Dedifferentiated amniotic fluid mesenchymal stem cell (primary cell): Measurements from ENCODE around the gene FBXO8.
A peak's percentile ranks its signal among the peaks of the same experiment; 100 is the strongest.

Source experiments
- DNase-seq: peaks from one replicate; pipeline ENCODE4 v3.0.0-alpha.2; 2016; ENCODE audit errors: extremely low spot score

FBXO8 gene

DNA sequence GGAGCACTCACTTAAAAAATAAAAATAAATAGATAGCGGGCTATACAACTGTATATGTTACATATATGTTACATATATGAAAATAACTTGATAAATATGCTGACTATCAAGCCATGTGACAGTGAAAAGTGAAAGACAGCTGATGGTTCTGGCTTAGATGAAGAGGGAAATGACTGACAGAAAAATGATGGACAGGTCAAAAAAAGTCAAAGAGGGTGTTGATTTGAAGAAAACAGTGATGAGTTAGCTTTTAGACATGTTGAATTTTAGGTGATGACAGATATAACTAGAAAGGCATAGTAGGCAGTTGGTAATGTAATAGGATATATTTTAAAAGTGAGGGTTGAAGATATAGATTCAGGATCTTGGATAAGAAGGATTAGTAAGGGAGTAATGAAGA, 37.8 kb downstream of the FBXO8 start:
- DNase-seq = no peak

DNA sequence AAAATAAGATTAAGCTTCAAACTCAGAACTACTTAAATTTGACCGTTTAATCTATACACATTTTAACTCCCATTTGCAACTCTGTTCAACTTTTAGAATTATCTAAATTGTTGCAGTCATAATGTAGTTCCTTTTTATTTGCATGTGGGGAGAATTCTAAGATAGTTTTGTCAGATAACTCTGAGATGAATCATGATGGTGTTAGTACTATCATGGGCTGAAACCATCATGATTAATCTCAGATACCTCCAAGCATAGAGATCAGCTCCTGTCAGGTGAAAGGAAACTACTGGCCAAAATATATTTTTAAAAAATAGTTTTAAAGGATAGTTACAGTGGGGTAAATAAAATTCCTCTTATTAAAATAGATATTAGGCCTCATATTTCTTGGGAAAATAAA, 39.0 kb downstream of the FBXO8 start:
- no peak for DNase-seq

DNA sequence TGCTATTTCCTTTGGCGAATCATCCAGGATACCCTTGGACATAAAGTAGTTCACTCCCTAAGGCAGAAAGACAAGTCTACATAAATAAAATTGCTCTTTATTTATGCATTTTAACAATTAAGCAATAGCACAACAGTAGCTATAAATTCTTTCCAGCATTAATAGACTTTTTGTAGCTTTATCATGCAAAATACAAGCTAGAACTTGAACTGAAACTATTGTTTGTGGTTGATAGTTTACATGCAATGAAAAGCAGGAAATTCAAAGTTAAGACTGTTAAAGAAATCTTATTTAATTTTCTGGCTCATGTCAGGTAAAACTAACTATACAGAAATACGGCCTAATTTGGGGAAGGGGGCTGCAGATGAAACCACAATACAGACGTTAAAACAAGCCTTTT, 42.3 kb downstream of the FBXO8 start:
- DNase-seq = no peak

DNA sequence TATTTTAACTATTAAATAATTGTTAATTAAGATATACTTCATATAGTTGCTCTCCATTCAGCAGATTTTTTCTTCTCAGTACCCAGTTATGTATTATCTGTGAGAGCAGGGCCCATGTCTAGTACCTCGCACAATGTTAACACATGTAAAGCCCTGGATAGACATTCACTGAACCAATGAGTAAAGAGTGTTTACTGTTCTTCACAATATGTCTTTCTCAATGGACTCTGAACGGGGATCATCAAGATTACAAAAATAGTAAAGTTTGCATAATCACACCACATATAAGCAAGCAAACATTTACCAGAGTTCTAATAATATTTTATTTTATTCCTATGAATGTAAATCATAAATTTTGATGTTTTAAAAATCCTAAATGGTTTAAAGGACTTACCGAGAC, 47.1 kb downstream of the FBXO8 start:
- DNase-seq = no peak

DNA sequence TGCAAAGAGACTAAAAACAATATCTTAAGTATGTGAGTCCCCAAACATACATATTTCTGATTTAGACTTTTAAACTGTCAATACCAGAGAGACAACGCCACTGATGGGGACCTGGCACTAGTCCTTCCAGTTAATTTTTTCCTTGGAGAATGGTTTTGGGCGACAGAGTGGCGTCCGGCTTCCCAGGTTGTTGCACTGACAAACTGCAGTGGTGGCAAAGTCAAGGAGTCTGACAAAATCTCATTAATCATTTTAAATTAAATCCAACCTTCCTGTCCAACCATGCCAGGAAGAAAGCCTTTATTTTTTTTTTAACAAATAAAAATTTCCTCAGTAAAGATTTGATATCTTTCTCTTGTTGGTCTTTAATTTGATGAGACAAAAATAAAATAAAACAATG, 52.8 kb downstream of the FBXO8 start:
- DNase-seq = no peak

DNA sequence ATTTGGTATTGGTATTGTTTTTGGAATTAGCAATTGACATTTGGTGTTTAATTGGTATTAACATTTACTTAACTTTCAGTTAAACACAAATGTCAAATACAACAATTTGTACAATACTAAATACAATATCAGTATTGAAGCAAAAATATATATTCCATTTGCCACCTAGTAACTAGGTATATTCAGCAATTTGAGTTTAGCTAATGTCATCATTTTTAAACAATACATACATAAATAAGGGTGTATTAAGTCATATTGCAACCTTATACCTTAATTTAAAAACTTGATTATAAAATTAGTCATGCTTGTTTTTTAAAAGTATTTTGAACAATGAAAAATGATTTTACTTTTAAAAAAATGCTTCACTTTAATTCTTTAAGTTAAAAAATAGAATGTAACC, 53.3 kb downstream of the FBXO8 start:
- DNase-seq = no peak

DNA sequence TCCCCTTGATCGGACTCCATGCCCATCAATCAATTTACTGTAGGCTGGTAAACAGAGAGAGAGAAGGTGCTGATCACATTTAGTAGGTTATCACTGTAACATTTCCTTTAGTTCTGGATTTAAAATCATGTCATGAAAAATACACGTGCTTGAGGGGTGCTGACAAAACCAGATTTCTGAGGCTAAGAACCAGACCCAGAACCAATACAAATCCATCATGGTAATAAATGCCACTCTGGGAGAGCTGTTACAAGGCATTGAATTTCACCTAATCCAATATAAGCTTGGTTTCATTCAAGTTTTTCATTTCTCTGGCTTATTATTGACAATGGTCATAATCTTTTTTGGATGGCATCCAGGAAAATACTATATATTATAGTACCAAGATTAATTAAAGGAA, 54.5 kb downstream of the FBXO8 start:
- no peak for DNase-seq

DNA sequence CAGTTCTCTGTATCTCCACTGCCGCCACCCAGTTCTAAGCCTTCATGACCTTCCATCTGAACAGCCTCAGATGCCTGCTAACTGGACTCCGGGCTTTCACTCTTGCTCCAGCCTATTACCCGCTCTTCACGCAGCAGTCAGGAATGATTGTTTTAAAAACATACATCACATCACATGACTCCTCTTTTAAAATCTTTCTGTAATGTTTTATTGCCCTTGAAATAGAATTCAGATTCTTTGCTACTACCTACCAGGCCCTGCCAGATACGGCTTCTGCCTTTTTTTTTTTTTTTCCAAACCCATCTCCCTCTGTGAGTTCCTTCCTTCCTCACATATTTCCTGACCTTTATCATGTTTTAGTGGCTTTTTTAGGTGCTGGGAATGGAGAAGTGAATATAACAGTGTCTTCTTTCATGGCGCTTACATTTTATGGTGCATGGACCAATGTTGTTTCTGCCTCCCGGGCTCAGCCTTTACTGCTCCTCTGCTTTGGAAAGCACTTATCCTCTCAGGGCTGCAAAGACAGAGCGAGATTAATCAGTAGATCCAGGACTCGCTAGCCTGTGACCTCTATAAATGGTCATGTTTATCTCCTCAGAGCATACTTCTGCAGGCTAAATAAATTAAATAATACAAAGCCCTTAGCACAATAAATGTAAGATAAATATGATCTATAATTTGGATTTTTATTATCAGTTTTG, 58.0 kb downstream of the FBXO8 start:
- no peak for DNase-seq

DNA sequence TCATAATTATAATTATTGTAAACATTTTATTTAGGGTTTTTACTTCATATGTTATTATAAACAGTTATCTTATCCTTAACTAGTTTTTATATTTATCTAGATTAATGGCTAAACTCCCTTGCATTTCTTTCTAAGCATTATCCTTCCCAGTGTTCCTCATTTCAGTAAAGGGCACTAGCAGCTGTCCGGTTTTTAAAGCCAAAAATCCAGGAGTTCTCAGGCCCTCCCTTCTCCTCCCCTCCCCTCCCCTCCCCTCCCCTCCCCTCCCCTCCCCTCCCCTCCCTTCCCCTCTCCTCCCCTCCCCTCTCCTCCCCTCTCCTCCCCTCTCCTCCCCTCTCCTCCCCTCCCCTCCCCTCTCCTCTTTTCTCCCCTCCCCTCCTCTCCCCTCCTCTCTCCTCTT, 58.9 kb downstream of the FBXO8 start:
- no peak for DNase-seq

DNA sequence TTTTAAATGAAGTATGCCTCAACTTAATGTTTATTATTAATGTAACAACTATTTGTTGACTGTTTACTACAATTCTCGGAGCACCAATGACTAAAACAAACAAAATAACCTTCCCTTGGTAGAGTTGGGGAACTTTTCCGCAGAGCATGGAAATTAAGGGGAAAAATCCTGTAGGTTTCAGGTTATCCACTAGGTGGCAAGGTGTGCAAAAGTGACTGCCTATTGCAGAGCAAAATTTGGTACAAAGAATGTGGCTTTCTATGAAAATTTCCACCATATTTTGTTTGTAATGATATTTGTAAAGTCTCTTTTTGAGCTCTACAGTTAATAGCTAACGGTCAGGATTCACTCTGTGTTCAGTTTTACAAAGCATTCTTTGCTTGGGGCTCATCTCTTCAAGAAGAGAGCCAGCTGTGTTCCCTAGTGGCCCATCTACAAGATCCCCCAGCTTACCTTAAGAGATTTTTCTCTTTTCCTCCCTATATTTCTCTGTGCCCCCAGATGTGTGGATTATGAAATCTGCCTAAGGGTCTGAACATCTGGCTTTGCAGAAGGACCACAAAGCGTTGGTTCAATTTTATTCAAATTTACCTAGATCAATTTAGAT, 61.1 kb downstream of the FBXO8 start:
- no peak for DNase-seq

DNA sequence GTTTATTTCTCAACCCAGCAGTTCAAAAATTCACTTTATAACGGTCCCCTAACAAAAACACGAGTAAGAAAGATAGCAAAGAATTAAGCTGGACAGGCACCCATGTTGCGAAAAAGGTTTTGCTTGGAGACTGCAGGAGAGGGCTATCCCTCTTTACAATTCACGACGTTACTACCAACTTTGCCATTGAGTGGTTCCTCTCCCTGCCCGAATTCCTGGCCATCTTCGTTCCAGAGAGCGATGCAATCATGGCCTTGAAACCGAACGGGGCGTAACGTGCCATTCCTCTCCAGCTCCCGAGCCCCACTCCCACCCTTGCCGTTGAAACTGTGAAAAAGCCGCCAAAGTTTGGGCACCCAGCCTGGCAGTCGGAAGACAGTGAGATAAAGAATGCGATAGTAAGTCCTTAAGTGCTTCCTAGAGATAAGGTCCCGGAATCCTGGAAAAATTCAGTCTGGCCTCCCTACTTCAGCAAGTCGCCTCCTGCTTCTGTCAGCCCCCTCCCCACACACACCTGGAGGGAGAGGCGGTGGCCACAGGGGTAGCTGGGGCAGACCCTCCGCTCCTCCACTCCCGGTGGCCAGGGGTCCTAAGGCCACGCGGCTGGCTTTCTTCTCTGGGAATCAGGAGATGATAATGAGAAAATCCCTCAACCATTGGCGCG, 65.2 kb downstream of the FBXO8 start:
- no peak for DNase-seq

DNA sequence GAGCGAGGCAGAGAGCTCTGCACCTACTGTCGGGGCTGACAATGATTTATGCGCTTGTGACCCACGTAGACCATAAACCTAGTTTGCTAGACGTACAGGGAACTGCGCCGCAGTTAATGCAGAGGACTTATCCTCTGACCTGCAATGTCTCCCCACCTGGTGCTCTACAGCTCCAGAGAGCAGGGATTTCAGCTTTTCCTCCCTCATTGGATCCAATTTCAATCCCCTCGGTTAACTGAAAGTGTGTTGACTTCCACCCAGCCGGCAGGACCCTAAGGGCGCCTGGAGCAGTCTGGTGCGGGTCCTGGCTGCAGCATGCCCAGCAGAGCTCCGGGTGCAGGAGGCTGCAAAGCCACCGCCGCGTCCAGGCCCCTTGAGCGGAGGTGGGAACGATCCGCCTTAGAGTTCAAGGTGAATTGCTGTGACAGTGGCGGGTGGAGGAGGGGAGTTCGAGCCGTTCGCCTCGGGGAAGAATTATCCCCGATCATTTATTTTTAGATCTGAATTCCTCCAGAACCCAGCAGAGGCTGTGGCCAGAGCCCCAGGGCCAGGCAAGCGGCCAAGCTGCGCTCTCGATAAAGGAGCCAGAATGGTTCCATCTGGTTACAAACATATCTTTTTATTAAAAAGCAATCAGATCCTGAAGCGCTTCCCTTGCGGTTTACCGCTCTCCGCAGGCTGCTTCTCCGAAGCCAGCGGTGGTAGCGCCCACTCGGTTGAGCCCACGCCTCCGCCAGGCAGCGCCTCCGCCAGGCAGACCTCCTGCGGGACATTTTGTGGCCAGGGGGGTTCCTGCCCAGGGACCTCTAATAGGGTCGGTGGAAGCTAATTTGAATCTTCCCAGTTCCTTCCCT, 66.0 kb downstream of the FBXO8 start:
- peak; percentile 51 for DNase-seq

DNA sequence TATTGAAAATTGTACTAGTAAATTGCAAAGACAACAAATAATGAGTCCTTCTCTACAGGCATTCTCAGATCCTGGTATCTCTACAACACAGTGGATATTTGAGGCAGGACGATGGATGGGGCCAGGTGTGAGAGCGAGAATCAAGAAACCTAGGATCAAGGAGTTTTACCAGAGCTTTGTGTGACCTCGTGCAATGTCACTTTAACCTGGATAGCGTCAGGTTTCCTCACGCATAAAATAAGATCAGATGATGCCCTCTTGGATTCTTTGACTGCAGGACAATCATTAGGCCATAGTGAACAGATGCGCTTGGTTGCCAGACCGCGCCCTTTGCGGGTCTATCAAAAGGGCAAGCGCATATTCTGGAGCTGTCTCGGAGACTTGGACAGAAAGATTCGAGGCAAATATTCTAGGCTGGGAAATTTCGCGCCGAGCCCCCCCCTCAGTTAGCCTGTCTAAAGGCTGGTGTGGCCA, 66.6 kb downstream of the FBXO8 start:
- no peak for DNase-seq

DNA sequence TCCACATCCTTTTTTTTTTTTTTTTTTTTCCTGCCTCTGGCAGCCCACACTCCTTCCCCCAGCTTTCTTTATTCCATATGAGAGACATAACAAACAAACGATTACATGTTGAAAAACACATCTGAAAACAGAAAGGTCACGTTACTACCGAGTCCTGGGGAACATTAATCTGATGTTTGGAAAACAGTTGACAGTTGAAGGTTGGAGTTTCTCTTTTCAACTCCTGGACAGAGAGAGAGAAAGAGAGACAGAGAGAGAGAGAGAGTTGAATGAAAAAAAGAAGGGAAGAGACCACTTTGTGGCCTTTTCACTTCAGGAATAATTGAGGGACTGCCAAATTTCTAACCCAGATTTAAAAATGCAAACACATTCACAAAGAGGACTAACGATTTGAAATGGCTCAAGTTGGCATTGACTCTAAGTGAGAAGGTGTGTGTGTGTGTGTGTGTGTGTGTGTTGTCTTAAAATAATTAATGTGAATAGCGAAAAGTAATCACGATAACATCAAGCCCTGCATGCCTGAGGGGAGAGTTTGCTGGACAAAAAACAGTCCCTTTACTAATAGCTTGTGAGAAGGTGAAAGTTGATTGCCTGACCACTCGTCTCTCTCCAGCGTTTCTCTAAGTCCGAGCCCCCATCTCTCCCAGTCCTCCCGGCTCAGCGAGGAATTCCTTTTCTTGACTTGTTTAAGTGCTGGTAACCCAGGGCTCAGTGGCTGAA, 67.3 kb downstream of the FBXO8 start:
- DNase-seq = no peak

DNA sequence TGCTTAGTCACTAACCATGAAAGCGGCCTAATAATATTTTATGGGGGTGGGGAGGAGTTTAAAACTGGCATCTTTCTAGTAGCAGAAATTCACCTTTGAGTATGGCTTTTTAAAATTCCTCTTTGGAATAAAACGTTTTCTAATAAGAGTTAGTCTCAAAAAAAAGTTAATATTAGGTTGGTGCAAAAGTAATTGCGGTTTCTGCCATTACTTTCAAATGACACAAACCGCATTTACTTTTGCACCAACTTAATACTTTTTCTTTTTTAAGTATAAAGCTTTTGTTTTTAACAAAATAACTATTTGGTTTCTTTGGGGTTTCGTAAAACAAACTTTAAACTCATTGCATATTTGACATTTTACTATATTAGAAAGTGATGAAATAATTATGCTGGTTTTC, 68.4 kb downstream of the FBXO8 start:
- DNase-seq = no peak

DNA sequence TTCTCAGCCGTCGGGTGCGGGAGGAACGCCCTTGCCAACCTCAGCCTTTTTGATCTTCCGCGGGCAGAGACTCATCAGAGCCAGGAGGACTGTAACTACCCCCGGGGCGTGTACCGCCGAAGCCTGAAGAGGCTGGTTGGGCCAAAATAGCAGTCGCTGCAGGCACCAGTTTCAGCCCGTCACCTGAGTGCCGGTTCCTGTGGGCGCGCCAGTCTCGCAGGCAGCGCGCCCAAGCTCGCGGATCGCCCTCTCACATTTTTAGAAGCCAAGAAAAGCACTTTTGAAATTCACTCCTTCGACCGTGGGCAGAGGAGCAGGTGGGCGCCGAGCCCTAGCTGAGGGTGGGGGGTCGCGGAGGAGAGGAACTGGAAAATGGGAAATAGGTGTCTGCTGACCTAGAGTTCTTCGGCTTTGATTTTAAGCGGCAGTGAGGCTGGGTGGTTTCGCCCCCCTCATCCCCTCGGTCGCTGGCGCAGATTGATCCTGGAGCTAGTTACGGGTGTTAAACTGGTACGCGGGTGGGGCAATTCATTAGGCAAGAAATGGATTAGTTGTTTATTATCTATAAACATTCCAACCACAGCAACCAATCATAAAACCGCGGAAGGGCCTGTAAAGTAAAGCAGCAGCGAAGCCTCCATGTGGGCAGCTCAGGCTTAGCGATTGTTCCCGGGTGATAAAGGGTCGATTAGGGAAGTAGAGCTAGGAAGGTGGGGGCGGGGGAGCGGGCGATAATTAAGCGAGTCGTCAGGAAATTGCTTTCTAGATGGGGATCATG, 69.2 kb downstream of the FBXO8 start:
- no peak for DNase-seq

DNA sequence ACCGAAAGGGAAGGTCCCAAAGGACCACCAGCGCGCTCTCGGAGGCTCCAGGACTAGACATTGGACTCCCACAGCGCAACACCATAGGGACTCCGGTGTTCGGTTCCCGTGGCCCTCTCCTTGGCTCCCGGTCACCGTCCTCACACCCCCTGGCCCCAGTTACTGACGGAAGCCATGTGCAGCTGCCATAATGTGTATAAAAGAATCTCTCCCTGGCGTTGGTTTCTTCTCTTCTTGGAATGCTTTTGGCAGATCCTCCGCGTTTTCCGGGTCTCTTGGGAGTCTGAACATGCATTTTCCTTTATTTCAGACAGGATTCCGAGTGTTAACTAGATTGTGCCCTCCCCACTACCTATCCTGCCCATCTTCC, 69.8 kb downstream of the FBXO8 start:
- no peak for DNase-seq

DNA sequence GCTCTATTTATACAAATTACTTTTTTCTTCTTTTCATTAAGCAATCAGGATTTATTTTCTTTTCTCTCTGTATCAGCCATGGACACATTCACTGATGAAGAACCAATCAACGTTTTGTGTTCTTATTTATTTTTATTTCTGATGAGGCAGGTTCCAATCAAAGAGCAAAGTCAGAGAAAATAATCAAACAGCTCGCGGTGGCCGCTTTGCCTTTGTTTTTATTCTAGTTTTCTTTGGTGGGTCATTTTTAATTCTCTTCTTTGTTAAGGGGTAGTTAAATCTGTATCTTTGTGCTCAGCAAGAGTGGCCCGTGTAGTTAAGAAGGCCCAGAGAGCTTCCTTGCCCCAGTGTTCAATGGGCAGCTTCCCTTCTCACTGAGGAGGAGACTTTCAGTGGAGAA, 71.4 kb downstream of the FBXO8 start:
- DNase-seq = no peak

DNA sequence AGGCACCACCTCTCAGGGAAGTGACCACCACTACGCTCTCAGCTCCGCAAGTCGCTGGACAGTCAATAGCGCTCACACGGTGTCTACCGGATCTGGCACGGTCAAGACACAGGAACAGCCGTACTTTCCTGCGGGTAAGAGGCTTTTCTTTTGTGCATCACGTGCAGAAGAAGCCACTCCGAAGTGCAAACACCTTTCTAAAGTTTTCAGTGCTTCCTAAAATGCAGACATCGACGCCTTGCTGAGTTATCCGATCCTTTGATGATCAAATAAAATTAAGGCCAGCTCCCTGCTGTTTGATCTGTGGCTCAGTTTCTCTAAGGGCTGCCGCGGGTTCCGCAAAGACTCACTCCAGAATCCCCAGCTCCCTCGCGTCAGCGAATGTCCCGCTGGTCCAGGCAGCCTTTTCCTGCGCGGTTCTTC, 71.8 kb downstream of the FBXO8 start:
- no peak for DNase-seq

DNA sequence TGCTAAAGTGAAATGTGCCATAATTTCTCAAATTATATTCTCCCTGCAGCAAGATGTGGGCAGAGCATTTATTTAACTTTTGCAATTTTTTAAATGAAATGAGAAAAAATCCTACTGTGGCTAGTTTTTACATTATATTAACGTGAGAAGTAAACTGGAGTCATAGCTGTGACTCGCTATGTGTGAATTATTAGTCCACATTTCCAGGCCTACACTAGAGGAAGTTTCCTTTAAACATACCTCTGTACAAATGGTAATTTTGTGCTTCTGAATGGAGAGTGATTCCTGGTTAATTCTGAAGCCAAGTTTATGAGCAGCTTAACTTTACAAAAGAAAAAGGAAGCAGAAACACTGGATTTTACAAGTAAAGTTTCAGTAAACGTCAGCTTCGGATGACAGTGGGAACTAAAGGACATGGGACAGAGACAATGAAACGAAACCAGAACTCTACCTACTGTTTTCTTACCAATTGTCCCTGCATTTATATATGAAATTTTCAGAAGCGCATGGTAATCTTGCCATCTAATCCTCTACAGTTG, 72.4 kb downstream of the FBXO8 start:
- no peak for DNase-seq

DNA sequence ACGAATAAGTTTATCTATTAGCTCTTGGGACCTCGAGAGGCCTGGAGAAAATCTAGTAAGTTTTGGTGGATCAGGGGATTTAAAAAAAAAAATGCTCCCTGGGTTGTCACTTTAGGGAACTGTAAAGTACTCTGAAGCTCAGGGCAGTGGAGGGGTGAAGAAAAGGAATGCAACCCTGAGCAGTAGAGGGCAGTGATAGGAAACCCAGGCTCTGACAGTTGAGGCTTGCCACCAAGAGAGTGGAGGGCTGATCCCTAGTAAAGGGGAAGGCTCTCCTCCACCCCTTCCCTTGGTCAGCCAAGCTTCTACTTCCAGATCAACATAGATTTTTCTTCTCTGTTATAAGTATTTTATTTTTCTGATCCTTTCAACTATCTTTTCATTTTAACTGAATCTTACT, 73.1 kb downstream of the FBXO8 start:
- no peak for DNase-seq
